Measurements from ENCODE around the gene ZC3H12C.
"Not testable (repeated sequence)": the region's sequence is repeated elsewhere in the genome, so short reads cannot be mapped to it uniquely, and the experiment has no call there.

Gene ZC3H12C

DNA sequence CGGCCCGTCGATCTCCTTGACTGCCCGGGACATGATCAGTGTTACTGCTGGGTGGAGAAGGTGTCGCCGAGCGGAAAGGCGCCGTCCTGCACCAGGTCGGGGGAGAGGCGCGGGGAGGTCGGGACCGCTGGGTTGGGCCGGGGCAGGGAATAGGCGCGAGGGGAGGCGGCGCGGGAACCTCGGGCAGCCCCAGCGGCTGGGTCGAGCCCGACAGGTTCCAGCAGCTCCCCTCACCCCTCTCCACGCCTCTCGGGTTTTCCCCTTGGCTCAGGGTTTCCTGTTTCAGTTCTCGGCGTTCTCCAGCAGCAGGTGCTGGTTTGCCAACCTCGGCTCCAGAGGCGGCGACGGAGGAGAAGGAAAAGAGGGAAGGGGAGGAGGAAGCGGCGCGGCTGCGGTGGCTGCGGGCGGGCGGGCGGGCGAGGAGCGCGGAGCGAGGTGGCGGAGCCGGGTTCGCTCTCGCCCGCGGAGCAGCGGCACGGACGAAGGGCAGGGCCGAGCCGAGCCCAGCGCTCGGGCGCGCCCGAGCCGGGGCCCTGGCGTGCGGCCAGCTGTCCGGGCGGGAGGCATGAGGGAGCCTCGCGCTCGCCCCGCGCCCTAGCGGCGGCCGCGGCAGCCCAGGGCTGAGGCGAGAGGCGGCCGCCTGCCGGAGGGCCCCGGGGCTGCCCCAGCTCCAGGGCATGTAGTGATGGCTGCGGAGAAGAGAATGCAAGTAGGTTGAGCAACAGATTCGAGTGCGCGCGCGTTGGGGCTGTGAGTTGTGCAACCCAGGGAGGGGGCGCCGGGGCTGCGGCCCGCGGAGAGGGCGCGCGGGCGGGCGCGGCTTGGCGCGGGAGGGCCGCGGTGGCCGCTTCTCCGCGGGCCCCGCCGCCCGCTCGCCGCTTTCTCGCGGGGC is at the start of gene ZC3H12C:
Gene ZC3H12C, plus strand, starts transcription at position 878 of the 892 bp plus-strand sequence. CDS start 20 bp downstream, outside the sequence.
- peak; percentile 82 for DNase-seq

DNA sequence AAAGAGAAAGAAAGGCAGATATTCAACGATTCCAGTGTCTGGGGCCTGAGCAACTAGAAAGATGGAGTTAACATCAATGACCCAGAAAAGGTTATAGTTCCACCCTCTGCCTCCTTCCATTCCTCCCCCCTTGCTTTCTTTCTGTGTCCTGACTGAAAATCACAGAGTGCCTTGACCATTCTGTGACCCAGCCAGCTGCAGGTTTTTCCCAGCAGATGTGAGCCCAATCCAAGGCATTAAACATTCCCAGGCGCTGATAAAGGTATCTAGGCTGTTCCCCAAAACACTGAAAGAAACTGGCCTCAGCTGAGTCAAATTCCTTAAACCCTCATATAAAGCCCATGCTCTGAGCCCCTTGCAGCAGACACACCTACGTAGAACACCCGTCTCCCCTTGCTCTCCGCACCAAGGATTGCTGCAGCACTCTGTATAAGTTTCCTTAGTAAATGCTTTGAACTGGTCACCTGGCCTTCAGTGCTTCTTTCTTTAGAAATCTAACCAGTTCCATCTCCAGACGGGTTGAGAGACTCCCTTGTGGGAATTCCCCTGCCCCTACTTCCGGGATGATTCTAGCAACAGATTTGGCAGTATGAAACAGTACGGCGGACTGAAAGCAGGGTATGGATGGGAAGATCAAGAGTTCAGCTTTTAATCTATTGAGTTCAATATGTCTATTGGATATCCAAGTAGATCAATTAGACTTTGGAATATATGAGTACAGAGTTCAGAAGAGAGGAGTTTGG is 48.8 kb upstream of the ZC3H12C start:
- DNase-seq: no peak

DNA sequence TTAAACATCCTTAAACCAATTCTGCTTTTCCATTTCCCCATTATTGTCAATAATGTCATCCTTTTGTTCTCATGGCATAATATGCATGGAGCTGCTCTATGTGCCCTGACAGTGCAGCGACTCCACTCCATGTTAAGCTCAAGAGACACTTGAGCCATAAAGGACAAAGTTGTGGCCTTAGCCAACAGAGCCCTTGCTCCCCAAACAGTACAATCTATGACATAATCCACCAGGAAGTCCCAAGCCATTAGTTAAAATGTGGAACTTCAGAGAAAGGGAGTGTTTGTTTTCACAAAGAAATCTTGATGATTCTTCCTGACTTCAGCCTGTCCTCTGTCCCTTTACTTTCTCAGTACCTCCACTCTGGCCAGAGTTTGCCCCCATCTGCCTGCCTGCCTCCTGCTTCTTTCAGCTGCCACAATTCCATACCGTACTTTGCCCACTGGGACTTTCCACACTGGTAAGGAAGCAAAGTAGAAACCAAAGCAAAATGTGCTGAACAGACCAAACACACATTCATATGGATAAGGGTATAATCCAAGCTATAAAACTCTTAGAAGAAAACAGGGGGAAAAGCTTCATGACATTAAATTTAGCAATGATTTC is 46.3 kb upstream of the ZC3H12C start:
- DNase-seq: no peak

DNA sequence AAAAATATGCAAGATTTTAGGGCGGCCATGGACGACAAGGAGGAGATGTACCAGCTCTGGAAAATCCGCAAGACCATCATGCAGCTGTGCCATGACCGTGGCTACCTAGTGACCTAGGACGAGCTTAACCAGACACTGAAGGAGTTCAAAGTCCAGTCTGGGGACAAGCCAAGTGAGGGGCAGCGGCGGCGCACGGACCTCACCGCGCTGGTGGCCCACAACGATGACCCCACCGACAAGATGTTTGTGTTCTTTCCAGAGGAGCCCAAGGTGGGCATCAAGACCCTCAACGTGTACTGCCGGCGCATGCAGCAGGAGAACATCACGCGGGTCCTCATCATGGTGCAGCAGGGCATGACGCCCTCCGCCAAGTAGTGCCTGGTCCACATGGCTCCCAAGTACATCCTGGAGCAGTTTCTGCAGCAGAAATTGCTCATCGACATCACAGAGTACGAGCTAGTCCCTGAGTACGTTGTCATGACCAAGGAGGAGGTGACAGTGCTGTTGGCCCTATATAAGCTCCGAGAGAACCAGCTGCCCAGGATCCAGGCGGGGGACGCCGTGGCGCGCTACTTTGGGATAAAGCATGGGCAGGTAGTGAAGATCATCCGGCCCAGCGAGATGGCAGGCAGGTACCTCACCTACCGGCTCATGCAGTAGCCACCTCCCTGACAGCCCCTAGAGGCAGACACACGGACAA is 43.5 kb upstream of the ZC3H12C start:
- no peak for DNase-seq

DNA sequence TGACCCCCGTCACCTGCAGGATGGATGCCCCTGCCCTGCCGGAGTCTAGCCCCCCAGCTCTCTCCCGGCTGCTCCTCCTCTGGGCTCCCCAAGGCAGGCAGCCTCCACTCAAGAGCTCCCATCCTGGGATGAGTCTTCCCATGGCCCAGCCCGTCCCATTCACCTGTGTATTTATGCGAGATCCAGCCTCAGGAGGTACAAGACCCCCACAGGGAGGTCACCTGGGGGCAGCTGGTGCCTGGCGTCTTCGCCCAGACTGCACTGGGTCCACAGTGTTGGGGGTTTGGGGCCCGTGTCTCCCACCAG is 43.0 kb upstream of the ZC3H12C start:
- DNase-seq: no peak

DNA sequence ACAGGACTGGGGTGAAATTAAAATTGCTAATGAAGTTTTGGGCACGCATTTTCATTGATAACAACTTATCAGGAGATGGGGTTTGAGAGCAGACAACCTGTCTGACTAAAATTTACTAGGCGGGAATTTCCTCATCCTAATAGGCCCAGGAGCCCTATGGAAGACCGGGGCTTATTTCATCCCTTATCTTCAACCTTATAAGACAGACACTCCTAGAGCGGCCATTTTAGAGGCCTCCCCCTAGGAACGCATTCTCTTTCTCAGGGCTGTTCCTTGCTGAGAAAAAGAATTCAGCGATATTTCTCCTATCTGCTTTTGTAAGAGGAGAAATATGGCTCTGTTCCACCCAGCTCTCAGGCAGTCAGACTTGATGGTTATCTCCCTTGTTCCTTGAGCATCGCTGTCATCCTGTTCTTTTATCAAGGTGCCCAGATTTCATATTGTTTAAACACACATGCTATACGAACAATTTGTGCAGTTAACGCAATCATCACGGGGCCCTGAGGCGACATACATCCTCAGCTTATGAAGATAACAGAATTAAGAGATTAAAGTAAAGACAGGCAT is 39.3 kb upstream of the ZC3H12C start:
- no peak for DNase-seq

DNA sequence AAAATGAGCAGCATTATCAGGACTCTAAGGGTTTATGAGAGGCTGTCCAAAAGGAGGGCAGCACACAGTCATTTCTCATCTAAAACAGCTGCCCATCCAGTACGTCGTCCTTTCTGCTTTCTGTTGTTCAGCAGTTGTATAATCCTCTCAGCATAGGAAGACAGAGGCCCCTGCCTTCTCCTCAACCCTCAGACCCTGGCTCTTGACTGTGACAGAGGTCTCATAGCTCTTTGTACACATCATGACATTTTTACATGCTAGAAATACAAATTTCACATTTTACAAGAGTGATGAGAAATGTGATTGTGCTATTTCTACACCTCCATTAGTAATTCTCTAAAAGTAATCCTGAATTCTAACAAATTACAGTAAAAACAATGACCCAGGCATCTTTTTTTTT is 36.2 kb upstream of the ZC3H12C start:
- DNase-seq: no peak

DNA sequence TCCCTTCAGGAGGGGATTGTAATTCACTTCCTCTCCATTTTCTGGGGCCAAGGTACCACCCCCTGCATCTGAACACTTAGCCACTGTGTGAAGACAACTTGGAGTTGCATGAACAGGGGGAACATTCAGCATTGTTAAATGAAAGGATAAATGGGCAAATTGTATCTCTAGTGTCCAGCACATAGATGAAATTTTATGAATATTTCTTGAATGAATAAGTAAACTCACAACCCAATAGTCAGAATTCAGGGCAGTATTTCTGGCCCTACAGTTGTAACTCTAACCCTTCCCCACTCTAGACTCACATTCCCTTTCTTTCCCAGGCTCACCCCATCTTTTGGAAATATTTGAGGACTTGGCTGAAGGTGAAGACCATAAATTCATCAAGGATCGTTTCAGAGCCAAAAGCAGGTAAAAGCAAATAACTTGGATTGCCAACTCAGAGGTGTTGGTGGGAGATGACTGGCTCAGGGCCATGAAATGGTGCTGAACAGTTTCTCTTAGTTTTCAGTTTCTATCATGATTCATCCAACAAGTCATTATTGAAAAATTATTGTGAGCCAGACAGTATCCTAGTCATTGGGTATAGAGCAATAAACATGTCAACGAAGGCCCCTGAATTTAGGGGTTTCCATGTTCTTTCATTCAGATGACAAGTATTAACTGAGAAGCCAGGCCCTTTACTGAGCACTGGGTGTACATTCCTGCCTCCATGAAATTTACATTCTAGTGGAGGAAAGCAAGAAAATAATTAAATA is 33.3 kb upstream of the ZC3H12C start:
- DNase-seq: no peak

DNA sequence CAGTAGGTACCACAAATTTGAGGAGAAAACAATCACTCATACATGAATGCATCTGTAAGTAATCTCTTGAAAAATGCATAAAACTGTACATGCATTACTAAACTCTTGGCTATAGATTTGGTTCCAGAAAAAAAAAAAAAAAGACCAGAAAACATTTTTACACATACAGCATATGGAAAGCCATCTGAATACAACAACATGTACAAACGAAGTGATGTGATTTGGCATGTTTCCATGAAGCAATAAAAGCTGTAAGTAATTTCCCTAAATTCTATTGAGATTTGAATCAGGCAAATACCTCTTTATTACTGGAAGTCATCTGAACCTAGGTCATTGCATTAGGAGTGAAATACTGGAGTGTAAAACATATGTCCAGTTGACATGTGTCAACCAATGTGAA is 31.9 kb upstream of the ZC3H12C start:
- no peak for DNase-seq

DNA sequence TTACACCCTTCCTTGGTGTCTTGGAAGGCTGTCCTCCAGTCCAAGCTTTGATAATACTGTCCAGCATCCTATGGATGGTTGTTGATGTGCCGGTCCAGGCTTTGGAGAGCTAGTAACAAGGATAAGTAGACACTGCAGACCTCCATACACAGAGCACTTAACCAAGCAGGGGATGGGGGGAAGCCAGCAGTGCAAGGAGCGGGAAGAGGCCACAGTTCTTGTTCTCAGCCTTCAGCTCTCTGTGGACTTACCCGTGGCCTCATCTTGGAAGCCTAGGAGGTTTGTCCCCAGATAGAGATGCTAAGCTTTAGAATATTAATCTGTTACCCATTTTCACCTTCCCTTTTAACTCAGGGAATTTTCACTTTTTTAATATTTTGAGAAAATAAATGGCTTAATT is 30.9 kb upstream of the ZC3H12C start:
- DNase-seq: no peak

DNA sequence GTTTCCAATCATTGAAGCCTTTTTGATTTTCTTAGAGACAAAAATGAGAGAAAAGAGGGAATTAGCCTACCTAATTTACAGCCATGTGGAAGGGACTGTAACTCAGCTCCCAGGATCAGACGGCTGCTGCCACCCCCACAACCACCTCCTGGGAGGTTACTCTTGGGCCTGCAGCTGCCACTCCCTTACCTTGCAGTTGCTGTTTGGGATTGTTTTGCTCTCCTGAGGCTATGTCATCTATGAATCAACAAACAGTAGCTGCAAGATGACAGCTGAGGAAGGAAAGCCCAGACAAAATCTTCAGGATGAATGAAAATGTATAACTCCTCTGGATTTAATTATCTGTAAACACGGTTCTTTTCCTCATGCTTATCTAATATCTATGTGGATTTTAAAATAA is 28.0 kb upstream of the ZC3H12C start:
- DNase-seq: no peak

DNA sequence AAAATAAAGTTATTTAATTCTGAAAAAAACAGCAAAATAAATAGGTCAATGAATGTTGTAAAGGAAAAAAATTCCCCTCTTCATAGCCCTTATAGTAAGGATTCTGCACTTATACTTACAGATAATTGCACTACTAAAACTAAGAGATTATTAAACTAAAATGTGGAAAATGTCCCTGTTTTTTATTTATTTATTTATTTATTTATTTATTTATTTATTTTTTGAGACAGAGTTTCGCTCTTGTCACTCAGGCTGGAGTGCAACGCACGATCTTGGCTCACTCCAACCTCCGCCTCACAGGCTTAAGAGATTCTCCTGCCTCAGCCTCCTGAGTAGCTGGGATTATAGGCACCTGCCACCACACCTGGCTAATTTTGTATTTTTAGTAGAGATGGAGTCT is 25.2 kb upstream of the ZC3H12C start:
- DNase-seq: not testable (repeated sequence)

DNA sequence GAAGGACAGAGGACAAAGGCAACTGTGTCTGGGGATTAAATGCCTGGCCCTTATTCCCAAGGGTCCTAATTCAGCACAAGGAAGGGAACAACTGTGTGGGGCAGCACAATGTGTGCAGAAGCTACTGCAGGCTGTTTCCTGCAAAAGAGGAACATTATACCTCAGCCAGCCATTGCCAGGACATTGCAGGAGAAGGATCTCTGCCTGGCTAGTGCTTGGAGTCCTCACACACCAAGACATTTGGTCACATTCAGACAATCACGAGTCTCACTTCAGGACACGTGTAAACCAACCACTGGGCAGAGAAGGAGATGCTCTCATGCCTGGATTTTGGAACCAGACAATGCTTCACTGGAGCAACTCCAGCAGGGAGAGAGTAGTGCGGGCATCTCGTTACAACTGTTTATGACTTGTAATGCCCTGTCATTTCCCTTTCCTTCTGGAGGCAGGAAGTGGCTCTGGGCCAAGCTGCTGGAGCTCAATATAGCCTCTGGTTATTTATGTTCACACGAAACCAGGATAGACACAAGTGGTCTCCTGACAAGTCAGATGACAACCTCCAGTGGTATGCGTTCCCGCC is 23.9 kb upstream of the ZC3H12C start:
- no peak for DNase-seq

DNA sequence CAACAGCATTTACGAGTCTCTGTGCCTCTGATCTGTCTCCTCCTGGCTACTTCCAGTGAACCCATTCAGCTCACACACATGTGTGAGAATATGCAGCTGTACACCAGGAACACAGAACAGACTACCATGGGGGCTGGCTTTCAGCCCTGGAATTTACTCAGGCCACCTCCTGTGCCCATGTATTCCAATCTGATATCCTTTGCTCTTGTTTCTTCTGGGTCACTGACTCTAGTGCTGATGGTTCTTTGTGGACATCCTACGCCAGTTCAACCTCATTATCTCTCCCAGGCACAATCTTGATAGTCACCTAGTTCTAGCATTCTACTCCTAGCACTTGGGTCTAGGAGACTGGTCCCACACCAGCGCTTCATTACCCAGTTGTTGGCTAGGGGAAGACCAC is 23.0 kb upstream of the ZC3H12C start:
- no peak for DNase-seq

DNA sequence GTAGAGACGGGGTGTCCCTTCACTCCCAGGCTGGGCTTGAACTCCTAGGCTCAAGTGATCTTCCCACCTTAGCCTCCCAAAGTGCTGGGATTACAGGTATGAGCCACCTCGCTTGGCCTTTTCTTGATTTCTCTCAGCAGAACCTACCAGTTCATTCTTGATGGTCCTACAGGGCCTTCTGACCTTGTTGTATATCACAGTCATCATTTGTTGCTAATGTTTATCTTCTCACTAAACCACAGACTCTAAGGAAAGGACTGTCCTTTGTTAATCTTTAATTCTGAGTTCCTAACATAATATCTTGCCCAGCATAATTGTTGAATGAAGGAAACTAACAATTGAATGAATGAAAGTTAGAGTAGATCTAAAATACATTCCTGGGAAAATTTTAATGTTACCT is 22.0 kb upstream of the ZC3H12C start:
- no peak for DNase-seq

DNA sequence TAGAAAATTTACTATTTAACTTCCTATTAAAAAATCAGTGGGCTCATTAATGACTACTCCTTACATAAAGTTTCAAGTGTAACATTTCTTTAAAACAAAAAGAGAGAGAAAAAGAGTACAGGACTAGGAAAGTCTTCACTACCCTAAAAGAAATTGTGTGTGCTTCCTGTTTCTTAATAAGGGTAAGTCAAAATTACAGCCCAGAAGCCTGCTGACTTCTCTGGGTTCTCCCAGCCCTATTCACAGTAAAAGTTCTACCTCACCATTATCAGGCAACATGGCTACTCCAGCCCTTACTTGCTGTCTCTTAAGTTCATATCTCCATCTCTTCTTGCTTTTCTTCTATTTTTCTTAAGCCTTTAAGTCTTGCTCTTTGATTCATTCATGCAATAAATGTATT is 20.3 kb upstream of the ZC3H12C start:
- no peak for DNase-seq

DNA sequence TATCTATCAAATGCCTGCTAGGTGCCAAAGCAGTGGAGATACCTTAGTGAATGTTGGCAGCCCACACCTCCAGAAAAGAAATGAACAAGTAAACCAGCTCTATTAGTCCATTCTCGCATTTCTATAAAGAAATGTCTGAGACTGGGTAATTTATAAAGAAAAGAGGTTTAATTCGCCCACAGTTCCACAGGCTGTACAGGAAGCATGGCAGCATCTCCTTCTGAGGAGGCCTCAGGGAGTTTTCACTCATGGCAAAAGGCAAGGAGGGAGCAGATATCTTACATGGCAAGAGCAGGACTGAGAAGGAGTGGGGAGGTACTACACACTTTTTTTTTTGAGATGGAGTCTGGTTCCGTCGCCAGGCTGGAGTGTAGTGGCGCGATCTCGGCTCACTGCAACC is 18.7 kb upstream of the ZC3H12C start:
- DNase-seq: no peak

DNA sequence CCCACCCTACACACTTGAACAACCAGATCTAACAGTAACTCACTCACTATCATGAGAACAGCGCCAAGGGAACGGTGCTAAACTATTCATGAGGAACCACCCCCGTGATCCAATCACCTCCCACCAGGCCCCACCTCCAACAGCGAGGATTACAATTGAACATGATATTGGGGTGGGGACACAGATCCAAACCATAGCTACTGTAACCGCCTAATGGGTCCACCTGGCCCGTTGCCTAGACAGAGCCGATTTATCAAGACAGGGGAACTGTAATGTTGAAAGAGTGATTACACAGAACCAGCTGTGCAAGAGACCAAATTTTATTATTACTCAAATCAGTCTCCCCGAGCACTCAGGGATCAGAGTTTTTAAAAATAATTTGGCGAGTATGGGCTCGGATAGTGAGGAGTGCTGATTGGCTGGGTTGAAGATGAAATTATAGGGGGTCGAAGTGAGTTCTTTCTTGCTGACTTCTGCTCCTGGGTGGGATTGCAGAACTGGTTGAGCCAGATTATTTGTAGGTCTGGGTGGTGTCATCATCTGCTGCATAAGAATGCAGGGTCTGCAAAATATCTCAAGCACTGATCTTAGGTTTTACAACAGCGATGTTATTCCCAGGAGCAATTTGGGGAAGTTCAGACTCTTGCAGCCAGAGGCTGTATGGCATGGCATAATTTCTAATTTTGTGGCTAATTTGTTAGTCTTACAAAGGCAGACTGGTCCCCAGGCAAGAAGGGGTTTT is 17.9 kb upstream of the ZC3H12C start:
- DNase-seq: no peak

DNA sequence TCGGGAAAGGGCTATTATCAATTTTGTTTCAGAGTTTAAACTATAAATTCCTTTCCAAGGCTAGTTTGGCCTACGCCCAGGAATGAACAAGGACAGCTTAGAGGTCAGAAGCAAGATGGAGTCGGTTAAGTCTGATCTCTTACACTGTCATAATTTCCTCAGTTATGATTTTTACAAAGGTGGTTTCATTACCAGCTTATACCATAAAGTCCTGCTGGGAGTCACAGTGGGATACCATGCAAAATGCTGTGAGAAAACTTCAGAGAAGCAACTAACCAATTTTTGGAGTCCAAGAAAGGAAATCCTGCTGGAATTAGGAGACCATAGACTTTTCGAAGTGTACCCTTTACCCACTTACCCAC is 17.4 kb upstream of the ZC3H12C start:
- no peak for DNase-seq

DNA sequence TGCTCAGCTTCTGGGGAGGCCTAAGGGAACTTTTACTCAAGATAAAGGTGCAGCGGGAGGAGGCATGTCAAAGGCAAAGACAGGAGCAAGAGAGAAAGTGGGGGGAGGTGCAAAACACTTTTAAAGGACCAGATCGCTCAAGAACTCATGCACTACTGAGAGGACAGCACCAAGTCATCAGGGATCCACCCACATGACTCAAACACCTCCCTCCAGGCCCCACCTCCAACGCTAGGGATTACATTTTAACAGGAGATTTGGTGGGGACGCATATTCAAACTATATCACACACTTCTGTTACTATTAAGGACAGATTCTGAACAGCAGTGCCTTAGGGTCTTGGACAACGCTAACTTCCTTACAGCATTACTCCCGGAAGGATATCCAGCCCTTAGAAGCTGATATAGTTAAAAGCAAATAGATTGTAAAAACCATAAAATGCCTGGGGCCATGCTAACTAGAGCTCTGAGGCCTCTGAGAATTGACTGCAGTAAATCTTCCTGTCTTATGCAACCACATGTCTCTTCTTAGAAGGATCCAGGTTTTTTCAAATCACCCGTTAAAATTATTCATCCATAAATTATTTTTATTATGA is 16.7 kb upstream of the ZC3H12C start:
- no peak for DNase-seq

DNA sequence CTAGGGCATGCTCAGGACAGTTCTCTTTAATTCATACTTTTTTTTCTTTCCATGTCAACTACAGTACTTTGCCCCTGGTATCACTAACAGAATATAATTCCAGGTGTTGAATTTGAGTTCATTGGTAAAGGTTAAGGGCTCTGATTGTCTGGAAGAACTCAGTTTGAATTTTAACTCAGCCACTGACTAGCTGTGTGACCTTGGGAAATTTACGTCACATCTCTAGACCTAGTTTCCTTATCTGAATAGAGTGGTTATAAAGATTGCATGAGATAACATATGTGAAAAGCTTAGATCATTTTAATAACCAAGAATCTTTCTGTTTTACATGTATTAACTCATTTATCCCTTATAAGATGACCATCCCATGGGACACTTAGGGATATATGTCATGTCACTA is 15.8 kb upstream of the ZC3H12C start:
- no peak for DNase-seq
